Endodermal cell (in vitro differentiated cells): Measurements from ENCODE around the gene CASP14. TPM values are rescaled to one million over a fixed set of nuclear protein-coding genes. Genes with fewer than 3 reads are reported as not detected.

ENCODE experiments used
- DNase-seq: peaks from one replicate; pipeline ENCODE4 v3.0.0-alpha.2; 2017
- H3K27ac ChIP-seq: 2 replicates; pipeline ENCODE4 v1.5.1; 2013; ENCODE audit warnings: mild to moderate bottlenecking, low read depth, low read length, moderate library complexity
- H3K27me3 ChIP-seq: 2 replicates; pipeline ENCODE4 v1.6.1; 2013; ENCODE audit warnings: mild to moderate bottlenecking, low read length, moderate library complexity; ENCODE audit not compliant: insufficient read depth, control insufficient read depth, poor library complexity, severe bottlenecking
- H3K36me3 ChIP-seq: 2 replicates; pipeline ENCODE4 v1.7.0; 2013; ENCODE audit warnings: mild to moderate bottlenecking, low read length, moderate library complexity; ENCODE audit not compliant: control insufficient read depth, insufficient read depth
- H3K4me1 ChIP-seq: one replicate; pipeline ENCODE4 v1.7.0; 2013; ENCODE audit warnings: low read length; ENCODE audit not compliant: control insufficient read depth, insufficient read depth
- H3K4me3 ChIP-seq: 2 replicates; pipeline ENCODE4 v1.5.1; 2013; ENCODE audit warnings: mild to moderate bottlenecking, low read length, moderate library complexity
- H3K9ac ChIP-seq: 2 replicates; pipeline ENCODE4 v1.6.1; 2013; ENCODE audit warnings: mild to moderate bottlenecking, low read length, moderate library complexity; ENCODE audit not compliant: poor library complexity, severe bottlenecking; ENCODE audit errors: extremely low read depth
- H3K9me3 ChIP-seq: 2 replicates; pipeline ENCODE4 v1.6.1; 2013; ENCODE audit warnings: mild to moderate bottlenecking, low read length, moderate library complexity; ENCODE audit not compliant: control insufficient read depth
- H3K27ac Mint-ChIP-seq: 2 replicates; pipeline ENCODE4 v1.8.0; 2020; ENCODE audit warnings: mixed read lengths
- H3K27me3 Mint-ChIP-seq: 2 replicates; pipeline ENCODE4 v1.8.0; 2021; ENCODE audit warnings: mild to moderate bottlenecking, mixed read lengths; ENCODE audit not compliant: insufficient read depth
- H3K36me3 Mint-ChIP-seq: 2 replicates; pipeline ENCODE4 v1.8.0; 2020; ENCODE audit warnings: low read depth, mixed read lengths
- H3K4me1 Mint-ChIP-seq: 2 replicates; pipeline ENCODE4 v1.8.0; 2020; ENCODE audit warnings: mixed read lengths
- H3K4me3 Mint-ChIP-seq: 2 replicates; pipeline ENCODE4 v1.8.0; 2020; ENCODE audit warnings: mild to moderate bottlenecking, moderate library complexity, mixed read lengths
- H3K9me3 Mint-ChIP-seq: 2 replicates; pipeline ENCODE4 v1.8.0; 2020; ENCODE audit warnings: mild to moderate bottlenecking, mixed read lengths
- WGBS, 2 experiments: methylation state at CpG; one replicate each; pipeline versions ENCODE4 v1.1.5 to v1.1.7; 2013; ENCODE audit warnings: missing lambda C conversion rate in 2 of 2, mixed read lengths in 1 of 2; ENCODE audit not compliant: insufficient coverage in 1 of 2, insufficient read length in 1 of 2; 5-methylcytosine and 5-hydroxymethylcytosine counted together
- total RNA-seq, 2 donors: library from RNA; stranded (reverse); fragmentation: NEBNext Ultra II Directional in 1 of 2; extraction: Animal tissue kit (Norgen Biotek cat#: 25700) in 1 of 2; gene quantifications; 2 replicates in 1 of 2; 3 replicates in 1 of 2; pipeline ENCODE4 v1.2.1, GENCODE V29; 2021
- TF ChIP-seq, protein P1 (sequence below): fragments of 200-600 bp; sonication (generic); conservative IDR thresholded peaks from 2 replicates; pipeline ENCODE4 v1.5.0; 2021; ENCODE audit warnings: antibody characterized with exemption, mild to moderate bottlenecking

Gene CASP14
- total RNA-seq, 2 donors from 2014 or later = not detected

- DNase-seq = no peak
- Mint-ChIP-seq H3K4me1 (no peaks in the 10 kb centered on the region), H3K4me3 (no peak within 1 kb of the TSS), H3K36me3 (no peaks in the 10 kb centered on the region), H3K27me3 (peaks cover 20% of the 10 kb centered on the region), H3K27ac (no peak within 1 kb of the TSS), H3K9me3 (peaks cover 10% of the 10 kb centered on the region)
- H3K4me1 ChIP-seq = no peaks in the 10 kb centered on the region
- no peaks in the 10 kb centered on the region for H3K36me3 ChIP-seq
- no peak within 1 kb of the TSS for H3K4me3 ChIP-seq
- no peaks in the 10 kb centered on the region for H3K9me3 ChIP-seq
- no peak within 1 kb of the TSS for H3K27ac ChIP-seq
- H3K27me3 ChIP-seq = no peaks in the 10 kb centered on the region
- 70 to 100% methylated on average over 1 to 6 of the region's 6 CpGs for WGBS, 2 experiments
- no peak within 1 kb of the TSS for H3K9ac ChIP-seq
- TF ChIP-seq, protein P1, sequence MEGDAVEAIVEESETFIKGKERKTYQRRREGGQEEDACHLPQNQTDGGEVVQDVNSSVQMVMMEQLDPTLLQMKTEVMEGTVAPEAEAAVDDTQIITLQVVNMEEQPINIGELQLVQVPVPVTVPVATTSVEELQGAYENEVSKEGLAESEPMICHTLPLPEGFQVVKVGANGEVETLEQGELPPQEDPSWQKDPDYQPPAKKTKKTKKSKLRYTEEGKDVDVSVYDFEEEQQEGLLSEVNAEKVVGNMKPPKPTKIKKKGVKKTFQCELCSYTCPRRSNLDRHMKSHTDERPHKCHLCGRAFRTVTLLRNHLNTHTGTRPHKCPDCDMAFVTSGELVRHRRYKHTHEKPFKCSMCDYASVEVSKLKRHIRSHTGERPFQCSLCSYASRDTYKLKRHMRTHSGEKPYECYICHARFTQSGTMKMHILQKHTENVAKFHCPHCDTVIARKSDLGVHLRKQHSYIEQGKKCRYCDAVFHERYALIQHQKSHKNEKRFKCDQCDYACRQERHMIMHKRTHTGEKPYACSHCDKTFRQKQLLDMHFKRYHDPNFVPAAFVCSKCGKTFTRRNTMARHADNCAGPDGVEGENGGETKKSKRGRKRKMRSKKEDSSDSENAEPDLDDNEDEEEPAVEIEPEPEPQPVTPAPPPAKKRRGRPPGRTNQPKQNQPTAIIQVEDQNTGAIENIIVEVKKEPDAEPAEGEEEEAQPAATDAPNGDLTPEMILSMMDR = no peak
These were observed 32.6 kb downstream of the CASP14 start, which contains the start of gene OR1I1 for GRCh38 chr19:15081911-15082310. Gene OR1I1, plus strand, starts transcription at chr19:15082211. Its CDS starts 4,855 bp downstream, at chr19:15087066.

DNA sequence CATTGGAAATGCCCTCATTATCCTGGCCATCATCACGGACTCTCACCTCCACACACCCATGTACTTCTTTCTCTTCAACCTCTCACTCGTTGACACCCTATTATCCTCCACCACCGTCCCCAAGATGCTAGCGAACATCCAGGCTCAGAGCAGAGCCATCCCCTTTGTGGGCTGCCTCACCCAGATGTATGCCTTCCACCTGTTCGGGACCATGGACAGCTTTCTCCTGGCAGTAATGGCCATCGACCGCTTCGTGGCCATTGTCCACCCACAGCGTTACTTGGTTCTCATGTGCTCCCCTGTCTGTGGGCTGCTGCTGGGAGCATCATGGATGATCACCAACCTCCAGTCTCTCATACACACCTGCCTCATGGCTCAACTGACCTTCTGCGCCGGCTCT, 37.9 kb downstream of the CASP14 start:
- Histone ChIP-seq H3K9me3 (no peaks in the 10 kb centered on the region), H3K4me1 (no peaks in the 10 kb centered on the region), H3K27ac (no peak overlapping the region), H3K9ac (no peak overlapping the region), H3K4me3 (no peak overlapping the region), H3K27me3 (no peaks in the 10 kb centered on the region), H3K36me3 (no peaks in the 10 kb centered on the region)
- H3K4me3 Mint-ChIP-seq = no peak overlapping the region
- H3K4me1 Mint-ChIP-seq = no peaks in the 10 kb centered on the region
- WGBS, 2 experiments = 74 to 80% methylated on average over 7 to 11 of the region's 11 CpGs
- TF ChIP-seq, protein P1 = no peak
- H3K27me3 Mint-ChIP-seq = peaks cover 28% of the 10 kb centered on the region
- H3K27ac Mint-ChIP-seq = no peak overlapping the region
- no peak for DNase-seq
- H3K36me3 Mint-ChIP-seq = no peaks in the 10 kb centered on the region
- peaks cover 1% of the 10 kb centered on the region for H3K9me3 Mint-ChIP-seq

DNA sequence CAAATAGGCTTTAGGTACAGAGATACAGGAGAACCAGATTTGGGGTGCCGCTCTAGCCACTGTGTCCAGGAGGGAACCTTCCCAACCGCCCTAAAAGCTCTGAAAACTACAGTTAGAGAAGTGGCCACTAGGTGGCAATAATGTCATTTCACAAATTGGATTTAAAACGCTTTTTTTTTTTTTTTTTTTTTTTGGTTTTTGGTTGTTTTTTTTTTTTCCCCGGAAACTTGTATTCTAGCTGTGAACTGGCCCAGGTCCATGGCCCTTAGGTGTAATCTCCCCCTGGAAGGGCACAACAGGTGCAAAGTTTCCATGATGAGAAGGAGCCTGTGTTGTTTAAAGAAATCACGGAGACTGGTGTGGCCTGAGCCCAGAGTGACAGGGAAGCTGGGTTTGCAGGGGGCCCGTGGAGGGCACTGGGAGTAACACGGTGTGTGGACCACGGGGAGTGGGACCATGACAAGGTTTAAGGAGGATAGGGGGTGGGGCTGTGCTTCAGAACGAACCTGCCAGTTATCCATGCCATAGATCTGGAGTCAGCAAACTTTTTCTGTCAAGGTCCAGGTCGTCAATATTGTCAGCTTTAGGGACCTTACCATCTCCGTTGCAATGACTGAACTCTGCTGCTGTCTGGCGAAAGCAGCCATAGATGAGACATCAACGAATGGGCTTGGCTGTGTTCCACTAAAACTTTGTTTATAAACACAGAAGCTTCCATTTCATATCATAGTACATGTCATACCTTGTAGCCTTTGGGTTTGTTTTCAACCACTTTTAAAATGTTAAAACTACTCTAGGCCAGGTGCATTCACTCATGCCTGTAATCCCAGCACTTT, 42.9 kb downstream of the CASP14 start:
- Histone ChIP-seq H3K4me3 (no peak overlapping the region), H3K27me3 (no peaks in the 10 kb centered on the region), H3K9ac (no peak overlapping the region), H3K4me1 (no peaks in the 10 kb centered on the region), H3K9me3 (no peaks in the 10 kb centered on the region), H3K27ac (no peak overlapping the region), H3K36me3 (no peaks in the 10 kb centered on the region)
- no peaks in the 10 kb centered on the region for H3K9me3 Mint-ChIP-seq
- TF ChIP-seq, protein P1 = peak; percentile 74
- H3K4me1 Mint-ChIP-seq = no peaks in the 10 kb centered on the region
- no peaks in the 10 kb centered on the region for H3K36me3 Mint-ChIP-seq
- no peak overlapping the region for H3K27ac Mint-ChIP-seq
- peaks cover 11% of the 10 kb centered on the region for H3K27me3 Mint-ChIP-seq
- 57 to 66% methylated on average over 9 to 12 of the region's 13 CpGs for WGBS, 2 experiments
- no peak overlapping the region for H3K4me3 Mint-ChIP-seq
- DNase-seq = peak; percentile 67
